Natural killer cell (primary cell): ENCODE results near the gene KAT8. TPM values are rescaled to one million over a fixed set of nuclear protein-coding genes. Genes with fewer than 3 reads are reported as not detected.

Experiments used
- ATAC-seq, 3 donors: fragments of 150-1000 bp in 2 of 3; fragments of 200-7000 bp in 1 of 3; cut with Tn5 transposase; 1 replicate in 1 of 3; 2 replicates in 2 of 3; pipeline ENCODE4 v1.10.0; 2021; ENCODE audit warnings: mild to moderate bottlenecking in 2 of 3, moderate library complexity in 2 of 3
- DNase-seq, 2 donors: peaks; one replicate each; pipeline versions ENCODE4 v3.0.0 to v3.0.0-alpha.2; 2013 to 2021; ENCODE audit warnings: mixed read lengths in 1 of 2
- H3K27ac ChIP-seq: one replicate; pipeline ENCODE4 v1.5.1; 2013; ENCODE audit warnings: mild to moderate bottlenecking, low read length
- H3K27me3 ChIP-seq: one replicate; pipeline ENCODE4 v1.6.1; 2013; ENCODE audit warnings: low read length; ENCODE audit not compliant: control insufficient read depth, insufficient read depth
- H3K36me3 ChIP-seq: one replicate; pipeline ENCODE4 v1.6.1; 2013; ENCODE audit warnings: low read length; ENCODE audit not compliant: control insufficient read depth, insufficient read depth
- H3K4me1 ChIP-seq: one replicate; pipeline ENCODE4 v1.6.1; 2013; ENCODE audit warnings: low read length; ENCODE audit not compliant: control insufficient read depth, insufficient read depth
- H3K4me3 ChIP-seq: one replicate; pipeline ENCODE4 v1.5.1; 2013; ENCODE audit warnings: low read length
- H3K9me3 ChIP-seq: one replicate; pipeline ENCODE4 v1.6.1; 2013; ENCODE audit warnings: low read length; ENCODE audit not compliant: control insufficient read depth, insufficient read depth
- H3K27ac Mint-ChIP-seq, 2 donors: one replicate each; pipeline ENCODE4 v1.8.0; 2022; ENCODE audit warnings: mild to moderate bottlenecking in 2 of 2, mixed read lengths in 2 of 2, moderate library complexity in 1 of 2
- H3K27me3 Mint-ChIP-seq, 2 donors: one replicate each; pipeline ENCODE4 v1.8.0; 2022; ENCODE audit warnings: low read depth in 2 of 2, mixed read lengths in 2 of 2
- H3K36me3 Mint-ChIP-seq: one replicate; pipeline ENCODE4 v1.8.0; 2022; ENCODE audit warnings: mixed read lengths
- H3K4me1 Mint-ChIP-seq, 2 donors: one replicate each; pipeline ENCODE4 v1.8.0; 2022; ENCODE audit warnings: mixed read lengths in 2 of 2
- H3K4me3 Mint-ChIP-seq: one replicate; pipeline ENCODE4 v1.8.0; 2022; ENCODE audit warnings: mild to moderate bottlenecking, moderate library complexity, mixed read lengths
- H3K9me3 Mint-ChIP-seq, 2 donors: one replicate each; pipeline ENCODE4 v1.8.0; 2022; ENCODE audit warnings: mixed read lengths in 2 of 2
- WGBS: methylation state at CpG from one replicate; pipeline ENCODE4 v1.1.7; 2013; ENCODE audit warnings: missing lambda C conversion rate; ENCODE audit not compliant: insufficient coverage; 5-methylcytosine and 5-hydroxymethylcytosine counted together
- intact Hi-C: fragments of 100-400 bp; cut with micrococcal nuclease; formaldehyde crosslinking; loops from one replicate; pipeline ENCODE4 v1.14.2; 2022
- total RNA-seq, 4 donors: library from RNA; stranded (reverse); fragments of 120-200 nt in 1 of 4; gene quantifications; one replicate each; pipeline versions ENCODE4 v1.2.3 to v1.2.4, GENCODE V29; 2013 to 2022
- TF ChIP-seq, protein P1 (sequence below): fragments of 200-600 bp; IDR thresholded peaks from one replicate; pipeline ENCODE4 v1.8.0; 2022; ENCODE audit warnings: antibody characterized with exemption

KAT8 gene
- total RNA-seq, 3 donors from 2014 or later (not counting 1 experiment from before 2014, with no cell fraction given): 90.6 to 101 (median 93.4) TPM

DNA sequence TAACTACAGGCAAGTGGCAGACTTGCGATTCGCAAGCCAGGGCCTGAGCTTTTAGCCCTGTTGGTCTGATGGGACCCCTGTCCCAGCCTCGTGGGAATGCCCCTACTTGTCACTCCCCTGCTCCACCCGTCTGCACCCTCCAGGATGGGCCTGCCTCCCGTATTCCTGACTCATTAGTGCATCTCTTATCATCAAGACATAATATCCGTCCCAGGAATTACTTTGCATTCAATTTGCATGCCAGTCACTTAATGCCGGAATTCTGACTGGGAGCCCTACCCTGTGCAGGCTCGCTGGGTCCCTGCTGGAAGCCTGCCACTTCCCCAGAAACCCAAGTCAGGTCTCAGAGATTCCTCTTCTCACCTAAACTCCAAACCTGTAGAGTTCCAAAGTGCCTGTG lies 32.1 kb upstream of the KAT8 start:
- intact Hi-C loops: no loop called here
- Histone ChIP-seq H3K27me3 (no peaks in the 10 kb centered on the region), H3K4me1 (peaks cover 17% of the 10 kb centered on the region), H3K9me3 (no peaks in the 10 kb centered on the region), H3K36me3 (peaks cover 52% of the 10 kb centered on the region), H3K27ac (no peak overlapping the region), H3K4me3 (no peak overlapping the region)
- TF ChIP-seq, protein P1, sequence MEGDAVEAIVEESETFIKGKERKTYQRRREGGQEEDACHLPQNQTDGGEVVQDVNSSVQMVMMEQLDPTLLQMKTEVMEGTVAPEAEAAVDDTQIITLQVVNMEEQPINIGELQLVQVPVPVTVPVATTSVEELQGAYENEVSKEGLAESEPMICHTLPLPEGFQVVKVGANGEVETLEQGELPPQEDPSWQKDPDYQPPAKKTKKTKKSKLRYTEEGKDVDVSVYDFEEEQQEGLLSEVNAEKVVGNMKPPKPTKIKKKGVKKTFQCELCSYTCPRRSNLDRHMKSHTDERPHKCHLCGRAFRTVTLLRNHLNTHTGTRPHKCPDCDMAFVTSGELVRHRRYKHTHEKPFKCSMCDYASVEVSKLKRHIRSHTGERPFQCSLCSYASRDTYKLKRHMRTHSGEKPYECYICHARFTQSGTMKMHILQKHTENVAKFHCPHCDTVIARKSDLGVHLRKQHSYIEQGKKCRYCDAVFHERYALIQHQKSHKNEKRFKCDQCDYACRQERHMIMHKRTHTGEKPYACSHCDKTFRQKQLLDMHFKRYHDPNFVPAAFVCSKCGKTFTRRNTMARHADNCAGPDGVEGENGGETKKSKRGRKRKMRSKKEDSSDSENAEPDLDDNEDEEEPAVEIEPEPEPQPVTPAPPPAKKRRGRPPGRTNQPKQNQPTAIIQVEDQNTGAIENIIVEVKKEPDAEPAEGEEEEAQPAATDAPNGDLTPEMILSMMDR: no peak
- DNase-seq (no peak), ATAC-seq (no peak)
- Mint-ChIP-seq H3K36me3 (no peaks in the 10 kb centered on the region), H3K4me3 (no peak overlapping the region), H3K27me3 (no peaks in the 10 kb centered on the region), H3K9me3 (no peaks in the 10 kb centered on the region), H3K27ac (no peak overlapping the region), H3K4me1 (peaks cover 6 to 31% of the 10 kb centered on the region in 2 donors)
- WGBS: 91% methylated on average over 8 of the region's 8 CpGs

DNA sequence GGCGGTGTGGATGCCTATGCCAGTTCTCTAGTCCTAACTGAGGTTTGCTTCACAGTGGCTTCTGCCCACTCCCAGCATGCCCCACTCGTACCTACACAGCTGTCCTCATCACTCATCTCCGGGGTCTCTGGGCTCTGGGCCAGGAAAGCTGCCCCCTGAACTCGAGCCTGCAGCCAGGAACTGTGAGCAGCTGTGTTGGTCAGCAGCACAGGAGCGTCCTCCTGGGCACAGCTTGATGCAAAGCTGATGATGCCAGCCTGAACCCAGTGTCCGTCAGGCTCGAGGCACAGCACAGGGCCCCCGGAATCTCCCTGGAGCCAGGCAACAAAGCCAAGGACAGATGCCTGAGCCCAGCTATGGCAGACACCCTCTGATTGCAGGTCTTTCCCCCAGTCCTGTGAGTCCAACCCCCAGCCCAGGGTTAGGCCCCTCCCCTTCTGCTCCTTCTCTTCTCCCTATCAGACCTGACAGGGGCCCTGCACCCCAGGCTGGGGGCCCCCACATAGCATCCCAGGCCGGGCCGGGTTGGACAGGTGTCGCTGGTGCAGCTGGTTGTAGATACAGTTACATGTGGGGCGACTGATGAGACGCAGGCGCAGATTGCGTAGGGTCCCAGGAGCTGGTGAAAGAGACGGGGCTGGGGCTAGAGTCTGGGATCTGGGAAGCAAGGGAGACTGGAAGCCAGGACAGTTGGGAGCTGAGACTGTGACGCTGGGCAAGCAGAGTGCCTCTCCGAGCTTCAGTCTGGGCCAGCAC lies 31.4 kb upstream of the KAT8 start:
- intact Hi-C loops: no loop called here
- Histone ChIP-seq H3K36me3 (peaks cover 52% of the 10 kb centered on the region), H3K9me3 (no peaks in the 10 kb centered on the region), H3K4me1 (peaks cover 11% of the 10 kb centered on the region), H3K4me3 (no peak overlapping the region), H3K27ac (no peak overlapping the region), H3K27me3 (no peaks in the 10 kb centered on the region)
- Mint-ChIP-seq H3K27me3 (no peaks in the 10 kb centered on the region), H3K27ac (no peak overlapping the region), H3K4me1 (peaks cover 6 to 26% of the 10 kb centered on the region in 2 donors), H3K36me3 (no peaks in the 10 kb centered on the region), H3K4me3 (no peak overlapping the region), H3K9me3 (no peaks in the 10 kb centered on the region)
- DNase-seq (no peak), ATAC-seq (no peak)
- TF ChIP-seq, protein P1: no peak
- 95% methylated on average over 18 of the region's 18 CpGs for WGBS

DNA sequence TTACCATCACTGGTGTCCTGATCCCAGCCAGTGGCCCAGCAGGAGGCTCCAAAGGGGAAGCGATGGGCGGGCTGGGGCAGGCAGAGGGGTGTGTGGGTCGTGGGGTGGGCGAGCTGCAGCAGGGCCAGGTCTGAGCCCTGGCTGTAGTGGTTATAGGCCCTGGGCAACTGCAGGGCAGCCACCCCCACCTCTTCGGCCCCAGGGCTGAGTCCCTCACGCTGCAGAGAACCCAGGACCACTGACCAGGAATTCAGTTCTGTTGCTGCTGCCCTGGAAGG lies 30.9 kb upstream of the KAT8 start:
- H3K27ac Mint-ChIP-seq: no peak overlapping the region
- H3K4me3 Mint-ChIP-seq: no peak overlapping the region
- Histone ChIP-seq H3K27ac (no peak overlapping the region), H3K36me3 (peaks cover 49% of the 10 kb centered on the region), H3K27me3 (no peaks in the 10 kb centered on the region), H3K9me3 (no peaks in the 10 kb centered on the region), H3K4me1 (peaks cover 6% of the 10 kb centered on the region), H3K4me3 (no peak overlapping the region)
- intact Hi-C loops: no loop called here
- no peaks in the 10 kb centered on the region for H3K9me3 Mint-ChIP-seq
- H3K36me3 Mint-ChIP-seq: no peaks in the 10 kb centered on the region
- no peaks in the 10 kb centered on the region for H3K27me3 Mint-ChIP-seq
- TF ChIP-seq, protein P1: no peak
- 92% methylated on average over 6 of the region's 6 CpGs for WGBS
- DNase-seq (no peak), ATAC-seq (no peak)
- H3K4me1 Mint-ChIP-seq: peaks cover 6 to 21% of the 10 kb centered on the region in 2 donors

DNA sequence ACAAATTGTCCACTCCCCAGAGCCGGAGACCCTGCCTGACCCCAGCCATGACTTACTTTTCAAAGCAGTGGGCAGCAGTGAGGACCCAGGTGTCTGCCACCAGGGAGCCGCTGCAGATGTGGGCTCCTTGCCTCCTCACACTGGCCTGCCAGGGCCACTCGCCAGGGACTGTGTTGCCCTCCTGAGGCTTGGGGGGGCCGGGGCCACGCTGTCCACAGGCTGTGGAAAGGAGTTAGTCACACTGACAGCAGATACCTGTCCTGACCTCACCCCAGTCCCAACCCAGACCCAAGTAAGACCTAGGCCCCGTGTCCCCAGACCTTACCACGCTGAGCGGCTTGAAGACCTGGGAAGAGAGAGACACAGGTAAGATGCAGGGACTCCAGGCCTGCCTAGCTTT lies 30.0 kb upstream of the KAT8 start:
- no peaks in the 10 kb centered on the region for H3K9me3 Mint-ChIP-seq
- H3K9me3 ChIP-seq: no peaks in the 10 kb centered on the region
- H3K36me3 ChIP-seq: peaks cover 46% of the 10 kb centered on the region
- no peaks in the 10 kb centered on the region for H3K27me3 ChIP-seq
- no peaks in the 10 kb centered on the region for H3K4me1 ChIP-seq
- H3K4me1 Mint-ChIP-seq: peaks cover under 1 to 12% of the 10 kb centered on the region in 2 donors
- ATAC-seq: no peak
- intact Hi-C loops: no loop called here
- no peak for DNase-seq
- no peak overlapping the region for H3K4me3 ChIP-seq
- H3K4me3 Mint-ChIP-seq: no peak overlapping the region
- no peaks in the 10 kb centered on the region for H3K36me3 Mint-ChIP-seq
- no peak overlapping the region for H3K27ac ChIP-seq
- H3K27ac Mint-ChIP-seq: no peak overlapping the region
- 92% methylated on average over 8 of the region's 8 CpGs for WGBS
- TF ChIP-seq, protein P1: no peak
- no peaks in the 10 kb centered on the region for H3K27me3 Mint-ChIP-seq
